IMR-90 (cell line): ENCODE data around the gene PROX2. TPM values are rescaled to one million over a fixed set of nuclear protein-coding genes. Genes with fewer than 3 reads are reported as not detected.

ENCODE experiments used
- ATAC-seq: fragments of 200-7000 bp; cut with Tn5 transposase; 2 replicates; pipeline ENCODE4 v1.9.1; 2020; ENCODE audit warnings: low read depth, mild to moderate bottlenecking, moderate library complexity
- BruUV-seq: library from RNA; stranded (reverse); fragments of 400-500 nt; replicated peaks from 2 replicates; lab custom pipeline; 2021; lab: Mats Ljungman, UMichigan
- CTCF ChIA-PET: fragments of 300-600 bp; formaldehyde crosslinking; extraction: SDS; loops from one replicate; lab custom pipeline; 2021; ENCODE audit warnings: antibody characterized with exemption; lab: Yijun Ruan, JAX
- POLR2A ChIA-PET: fragments of 300-600 bp; sonication (Branson Sonifier 250); formaldehyde crosslinking; loops from one replicate; lab custom pipeline; 2022; ENCODE audit warnings: antibody characterized with exemption; ENCODE audit not compliant: unreplicated experiment; lab: Charles Lee
- DNase-seq: peaks from one replicate; pipeline ENCODE4 v3.0.0; 2013
- H2AFZ ChIP-seq: replicated peaks from 2 replicates; pipeline ENCODE3; 2013; ENCODE audit warnings: low read length, mild to moderate bottlenecking; ENCODE audit not compliant: poor library complexity
- H2AK5ac ChIP-seq: 2 replicates; pipeline ENCODE4 v1.6.1; 2013; ENCODE audit warnings: low read depth, low read length, inconsistent platforms
- H2AK9ac ChIP-seq: replicated peaks from 2 replicates; pipeline ENCODE3; 2013; ENCODE audit warnings: mild to moderate bottlenecking, low read depth, low read length, moderate library complexity; ENCODE audit not compliant: poor library complexity
- H2BK120ac ChIP-seq: 2 replicates; pipeline ENCODE4 v1.6.1; 2013; ENCODE audit warnings: low read depth, low read length, inconsistent platforms
- H2BK15ac ChIP-seq: 3 replicates; pipeline ENCODE4 v1.6.1; 2013; ENCODE audit warnings: low read depth, low read length, inconsistent platforms
- H2BK20ac ChIP-seq: 2 replicates; pipeline ENCODE4 v1.6.1; 2013; ENCODE audit warnings: low read depth, mild to moderate bottlenecking, inconsistent platforms, low read length, moderate library complexity
- H2BK5ac ChIP-seq: 2 replicates; pipeline ENCODE4 v1.6.1; 2013; ENCODE audit warnings: mild to moderate bottlenecking, low read depth, low read length, inconsistent platforms; ENCODE audit not compliant: poor library complexity, severe bottlenecking
- H3K14ac ChIP-seq: replicated peaks from 2 replicates; pipeline ENCODE4 v1.6.1; 2013; ENCODE audit warnings: low read depth, low read length, inconsistent platforms
- H3K18ac ChIP-seq: 2 replicates; pipeline ENCODE4 v1.6.1; 2013; ENCODE audit warnings: low read depth, low read length, control low read depth
- H3K23ac ChIP-seq: 2 replicates; pipeline ENCODE4 v1.6.1; 2013; ENCODE audit warnings: low read depth, low read length, inconsistent platforms
- H3K27ac ChIP-seq: 2 replicates; pipeline ENCODE4 v1.5.1; 2013; ENCODE audit warnings: mild to moderate bottlenecking, control low read depth, low read length; ENCODE audit not compliant: insufficient read depth
- H3K27me3 ChIP-seq: 2 replicates; pipeline ENCODE4 v1.6.1; 2013; ENCODE audit warnings: low read length; ENCODE audit not compliant: control insufficient read depth, insufficient read depth
- H3K36me3 ChIP-seq: 2 replicates; pipeline ENCODE4 v1.6.1; 2013; ENCODE audit warnings: low read length, mixed read lengths; ENCODE audit not compliant: control insufficient read depth, insufficient read depth
- H3K4ac ChIP-seq: 2 replicates; pipeline ENCODE4 v1.6.1; 2013; ENCODE audit warnings: low read depth, low read length, inconsistent platforms
- H3K4me1 ChIP-seq: 2 replicates; pipeline ENCODE4 v1.6.1; 2013; ENCODE audit warnings: low read length, mixed read lengths; ENCODE audit not compliant: control insufficient read depth, insufficient read depth
- H3K4me2 ChIP-seq: 2 replicates; pipeline ENCODE4 v1.6.1; 2013; ENCODE audit warnings: low read depth, mild to moderate bottlenecking, control low read depth, low read length, moderate library complexity
- H3K4me3 ChIP-seq: 2 replicates; pipeline ENCODE4 v1.5.1; 2013; ENCODE audit warnings: low read depth, mild to moderate bottlenecking, control low read depth, low read length, moderate library complexity; ENCODE audit not compliant: insufficient read depth
- H3K56ac ChIP-seq: 2 replicates; pipeline ENCODE4 v1.6.1; 2013; ENCODE audit warnings: low read length, inconsistent platforms; ENCODE audit not compliant: insufficient read depth; ENCODE audit errors: extremely low read depth
- H3K79me1 ChIP-seq, 2 experiments: 2 replicates each; pipeline ENCODE4 v1.6.1; 2013; ENCODE audit warnings: low read length in 2 of 2, inconsistent platforms in 1 of 2, low read depth in 1 of 2
- H3K9ac ChIP-seq: 2 replicates; pipeline ENCODE4 v1.6.1; 2013; ENCODE audit warnings: low read depth, low read length, control low read depth
- H3K9me1 ChIP-seq: 2 replicates; pipeline ENCODE4 v1.6.1; 2013; ENCODE audit warnings: low read length, inconsistent platforms; ENCODE audit not compliant: insufficient read depth
- H3K9me3 ChIP-seq: 2 replicates; pipeline ENCODE4 v1.6.1; 2013; ENCODE audit warnings: low read length; ENCODE audit not compliant: control insufficient read depth, insufficient read depth
- H4K20me1 ChIP-seq: 2 replicates; pipeline ENCODE4 v1.6.1; 2013; ENCODE audit warnings: low read length, inconsistent platforms; ENCODE audit not compliant: insufficient read depth
- H4K5ac ChIP-seq: 2 replicates; pipeline ENCODE4 v1.6.1; 2013; ENCODE audit warnings: mild to moderate bottlenecking, low read depth, low read length, control low read depth
- H4K8ac ChIP-seq, 2 experiments: 2 replicates each; pipeline ENCODE4 v1.6.1; 2013; ENCODE audit warnings: low read depth in 2 of 2, low read length in 2 of 2, control low read depth in 1 of 2, inconsistent platforms in 1 of 2
- H4K91ac ChIP-seq: 2 replicates; pipeline ENCODE4 v1.6.1; 2013; ENCODE audit warnings: low read depth, low read length, inconsistent platforms; ENCODE audit not compliant: insufficient read depth
- CEBPB ChIP-seq: IDR thresholded peaks from 2 replicates; pipeline ENCODE4 v1.6.1; 2012; ENCODE audit warnings: low read depth, low read length, improper control_type of control experiment
- CHD1 ChIP-seq: IDR thresholded peaks from 2 replicates; pipeline ENCODE4 v1.6.1; 2012; ENCODE audit warnings: low read depth, low read length, improper control_type of control experiment
- ELK1 ChIP-seq: fragments of 150-350 bp; IDR thresholded peaks from 2 replicates; pipeline ENCODE4 v1.6.1; 2016; ENCODE audit warnings: low read depth, mild to moderate bottlenecking, low read length, moderate library complexity, borderline replicate concordance
- MAFK ChIP-seq: IDR thresholded peaks from 2 replicates; pipeline ENCODE4 v1.6.1; 2012; ENCODE audit warnings: low read depth, low read length, improper control_type of control experiment
- MAZ ChIP-seq: IDR thresholded peaks from 2 replicates; pipeline ENCODE4 v1.6.1; 2012; ENCODE audit warnings: low read depth, mild to moderate bottlenecking, low read length, improper control_type of control experiment, moderate library complexity, borderline replicate concordance
- MXI1 ChIP-seq: IDR thresholded peaks from 2 replicates; pipeline ENCODE4 v1.6.1; 2012; ENCODE audit warnings: low read depth, mild to moderate bottlenecking, low read length, moderate library complexity, borderline replicate concordance
- POLR2A ChIP-seq: IDR thresholded peaks from 2 replicates; pipeline ENCODE4 v1.6.1; 2012; ENCODE audit warnings: mild to moderate bottlenecking, low read depth, low read length
- RAD21 ChIP-seq: IDR thresholded peaks from 2 replicates; pipeline ENCODE4 v1.6.1; 2012; ENCODE audit warnings: low read length, improper control_type of control experiment
- RCOR1 ChIP-seq: IDR thresholded peaks from 2 replicates; pipeline ENCODE4 v1.6.1; 2012; ENCODE audit warnings: mild to moderate bottlenecking, low read length, improper control_type of control experiment; ENCODE audit not compliant: insufficient replicate concordance
- RFX5 ChIP-seq: IDR thresholded peaks from 2 replicates; pipeline ENCODE4 v1.8.0; 2012; ENCODE audit warnings: low read depth, mild to moderate bottlenecking, low read length, moderate library complexity
- SMC3 ChIP-seq: fragments of 150-350 bp; IDR thresholded peaks from 2 replicates; pipeline ENCODE4 v1.6.1; 2016; ENCODE audit warnings: low read depth, mild to moderate bottlenecking, antibody characterized with exemption, low read length, moderate library complexity
- USF2 ChIP-seq: fragments of 150-350 bp; IDR thresholded peaks from 2 replicates; pipeline ENCODE4 v1.6.1; 2017; ENCODE audit warnings: mild to moderate bottlenecking, antibody characterized with exemption, low read length, low read depth
- WGBS, 2 experiments: methylation state at CpG; one replicate each; pipeline versions ENCODE4 v1.1.5 to v1.1.7; 2013; ENCODE audit warnings: missing lambda C conversion rate in 2 of 2; ENCODE audit not compliant: insufficient read length in 1 of 2; ENCODE audit errors: extremely low coverage in 2 of 2; 5-methylcytosine and 5-hydroxymethylcytosine counted together
- dilution Hi-C: fragments of 300-500 bp; cut with HindIII; formaldehyde crosslinking; loops from one replicate; pipeline ENCODE4 v1.14.3; 2018; ENCODE audit warnings: low sequenced_read_pairs; ENCODE audit not compliant: unreplicated experiment
- in situ Hi-C: fragments of 300-500 bp; cut with MboI; formaldehyde crosslinking; loops from 3 replicates; pipeline ENCODE4 v1.14.3; 2019; ENCODE audit warnings: low sequenced_read_pairs, inconsistent platforms, mixed read lengths
- intact Hi-C: fragments of 100-400 bp; cut with micrococcal nuclease; formaldehyde crosslinking; loops from 2 replicates; pipeline ENCODE4 v1.10.0; 2022
- polyA plus RNA-seq, 3 experiments: library from polyadenylated mRNA; depleted of rRNA; stranded (reverse); fragments of >200 nt; gene quantifications; 2 replicates each; pipeline ENCODE4 v1.2.3, GENCODE V29; 2012; ENCODE audit warnings: low replicate concordance in 1 of 3
- total RNA-seq: library from RNA; depleted of rRNA; stranded (reverse); fragments of >200 nt; gene quantifications from 2 replicates; pipeline ENCODE4 v1.2.3, GENCODE V29; 2012
- TF ChIP-seq, protein P1 (sequence below): conservative IDR thresholded peaks from 2 replicates; pipeline ENCODE4 v1.5.1; 2012; ENCODE audit warnings: mild to moderate bottlenecking, low read depth, low read length, improper control_type of control experiment

Gene PROX2
- total and polyA plus RNA-seq, 2 of the 4 experiments (the other 2 are of a cell fraction) = not detected

GRCh38 chr14:74852922-74853530 lies 22.9 kb downstream of the PROX2 start:
- Histone ChIP-seq H3K27ac (peak overlapping the region; percentile 98; the same call in 1 of the 2 replicates), H2AFZ (no peak overlapping the region), H4K8ac (peak overlapping the region in 1 of 2 experiments; percentile 65; a peak in 2 of 4 replicates), H3K4me3 (no peak overlapping the region), H2BK20ac (peak overlapping the region; percentile 77), H2AK5ac (peak overlapping the region; percentile 45; the same call in 1 of the 2 replicates), H3K4ac (peak overlapping the region; percentile 81), H4K91ac (peak overlapping the region; percentile 60), H2BK15ac (peak overlapping the region; percentile 57; the same call in 2 of the 3 replicates), H3K36me3 (no peaks in the 10 kb centered on the region), H4K5ac (peak overlapping the region; percentile 95), H3K23ac (peak overlapping the region; percentile 69), H3K9me1 (peaks cover 15% of the 10 kb centered on the region), H3K56ac (peak overlapping the region; percentile 78; the same call in 1 of the 2 replicates), H3K14ac (peak overlapping the region; percentile 65), H3K4me2 (peak overlapping the region; percentile 72), H2AK9ac (no peak overlapping the region), H3K9ac (peak overlapping the region; percentile 19), H3K79me1 (peaks cover 0 to 4% of the 10 kb centered on the region in 2 experiments; a peak in 1 of 4 replicates), H2BK5ac (peak overlapping the region; percentile 89), H3K4me1 (peaks cover 26% of the 10 kb centered on the region), H3K18ac (peak overlapping the region; percentile 99), H4K20me1 (peaks cover 3% of the 10 kb centered on the region; the same call in 1 of the 2 replicates), H3K9me3 (no peaks in the 10 kb centered on the region), H3K27me3 (no peaks in the 10 kb centered on the region), H2BK120ac (peak overlapping the region; percentile 85)
- no TSS peak for BruUV-seq
- dilution Hi-C loops (no loop called here), intact Hi-C loops (no loop called here), in situ Hi-C loops (no loop called here)
- ChIA-PET CTCF (interaction anchor here (1.0 kb wide), 1 partner anchor 8 kb away, joined by 4 read pairs; no protein-coding TSS in a partner anchor), POLR2A (interaction anchor here (1.3 kb wide), 1 partner anchor 11 kb away, joined by 3 read pairs; no protein-coding TSS in a partner anchor)
- ATAC-seq (peak; percentile 84), DNase-seq (peak; percentile 84)
- 40% methylated on average over 1 of the region's 2 CpGs; no CpG with 5 or more reads in 1 of the 2 experiments for WGBS, 2 experiments
- TF ChIP-seq POLR2A (no peak), MAZ (no peak), SMC3 (no peak), RCOR1 (no peak), USF2 (no peak), CEBPB (no peak), ELK1 (no peak), RAD21 (no peak), MXI1 (no peak), RFX5 (no peak), CHD1 (no peak), MAFK (no peak)
- TF ChIP-seq, protein P1, sequence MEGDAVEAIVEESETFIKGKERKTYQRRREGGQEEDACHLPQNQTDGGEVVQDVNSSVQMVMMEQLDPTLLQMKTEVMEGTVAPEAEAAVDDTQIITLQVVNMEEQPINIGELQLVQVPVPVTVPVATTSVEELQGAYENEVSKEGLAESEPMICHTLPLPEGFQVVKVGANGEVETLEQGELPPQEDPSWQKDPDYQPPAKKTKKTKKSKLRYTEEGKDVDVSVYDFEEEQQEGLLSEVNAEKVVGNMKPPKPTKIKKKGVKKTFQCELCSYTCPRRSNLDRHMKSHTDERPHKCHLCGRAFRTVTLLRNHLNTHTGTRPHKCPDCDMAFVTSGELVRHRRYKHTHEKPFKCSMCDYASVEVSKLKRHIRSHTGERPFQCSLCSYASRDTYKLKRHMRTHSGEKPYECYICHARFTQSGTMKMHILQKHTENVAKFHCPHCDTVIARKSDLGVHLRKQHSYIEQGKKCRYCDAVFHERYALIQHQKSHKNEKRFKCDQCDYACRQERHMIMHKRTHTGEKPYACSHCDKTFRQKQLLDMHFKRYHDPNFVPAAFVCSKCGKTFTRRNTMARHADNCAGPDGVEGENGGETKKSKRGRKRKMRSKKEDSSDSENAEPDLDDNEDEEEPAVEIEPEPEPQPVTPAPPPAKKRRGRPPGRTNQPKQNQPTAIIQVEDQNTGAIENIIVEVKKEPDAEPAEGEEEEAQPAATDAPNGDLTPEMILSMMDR = no peak
